H1 (cell line): ENCODE data around the gene FARS2. TPM values are rescaled to one million over a fixed set of nuclear protein-coding genes. Genes with fewer than 3 reads are reported as not detected.

Experiments used
- CTCF ChIA-PET: fragments of 300-600 bp; sonication (Branson Sonifier 250); formaldehyde crosslinking; loops from one replicate; lab custom pipeline; 2021; ENCODE audit not compliant: partially characterized antibody; lab: Charles Lee
- POLR2A ChIA-PET: fragments of 300-600 bp; sonication (Branson Sonifier 250); formaldehyde crosslinking; loops from one replicate; lab custom pipeline; 2021; ENCODE audit warnings: inconsistent platforms; ENCODE audit not compliant: partially characterized antibody; lab: Charles Lee
- DNase-seq, 2 experiments: peaks; one replicate each; pipeline versions ENCODE4 v3.0.0 to v3.0.0-alpha.2; 2010 to 2022; ENCODE audit warnings: low spot score in 2 of 2, low read depth in 1 of 2, mixed read lengths in 1 of 2
- FAIRE-seq: peaks from 2 replicates; lab custom pipeline; 2011; peaks lifted over from hg19 to GRCh38; lab: Jason Lieb, UNC
- H2AFZ ChIP-seq: 2 replicates; pipeline ENCODE4 v1.8.1; 2012; ENCODE audit warnings: low read length, inconsistent platforms
- H2AK5ac ChIP-seq: 2 replicates; pipeline ENCODE4 v1.6.1; 2013; ENCODE audit warnings: low read depth, low read length
- H2BK120ac ChIP-seq: replicated peaks from 2 replicates; pipeline ENCODE3; 2013; ENCODE audit warnings: low read depth, low read length, inconsistent platforms
- H2BK12ac ChIP-seq: 2 replicates; pipeline ENCODE4 v1.6.1; 2013; ENCODE audit warnings: low read depth, low read length
- H2BK15ac ChIP-seq: 2 replicates; pipeline ENCODE4 v1.6.1; 2013; ENCODE audit warnings: low read length
- H2BK20ac ChIP-seq: 2 replicates; pipeline ENCODE4 v1.6.1; 2013; ENCODE audit warnings: low read length
- H2BK5ac ChIP-seq: 2 replicates; pipeline ENCODE4 v1.6.1; 2013; ENCODE audit warnings: low read depth, low read length
- H3K14ac ChIP-seq: 2 replicates; pipeline ENCODE4 v1.6.1; 2013; ENCODE audit warnings: inconsistent platforms; ENCODE audit not compliant: insufficient read length
- H3K18ac ChIP-seq: 2 replicates; pipeline ENCODE4 v1.6.1; 2013; ENCODE audit warnings: low read length; ENCODE audit errors: extremely low read depth
- H3K23ac ChIP-seq: 2 replicates; pipeline ENCODE4 v1.6.1; 2013; ENCODE audit warnings: inconsistent platforms; ENCODE audit not compliant: insufficient read length
- H3K23me2 ChIP-seq: 2 replicates; pipeline ENCODE4 v1.6.1; 2013; ENCODE audit warnings: low read depth, low read length
- H3K27ac ChIP-seq: 2 replicates; pipeline ENCODE4 v1.6.1; 2011; ENCODE audit warnings: low read depth, low read length, inconsistent platforms
- H3K27me3 ChIP-seq, 4 experiments: replicated peaks in 1 of 4; 1 replicate in 1 of 4; 2 replicates in 3 of 4; pipeline versions ENCODE4 v1.6.1 to v1.8.1; 2011 to 2013; ENCODE audit warnings: low read length in 3 of 4, mild to moderate bottlenecking in 3 of 4, inconsistent platforms in 2 of 4, mixed read lengths in 2 of 4, moderate library complexity in 1 of 4; ENCODE audit not compliant: control insufficient read depth in 3 of 4, insufficient read depth in 3 of 4; ENCODE audit errors: extremely low read depth in 1 of 4
- H3K36me3 ChIP-seq, 4 experiments: 2 replicates each; pipeline versions ENCODE4 v1.6.1 to v1.8.1; 2011 to 2013; ENCODE audit warnings: mild to moderate bottlenecking in 4 of 4, low read length in 3 of 4, moderate library complexity in 2 of 4, control low read depth in 1 of 4, inconsistent platforms in 1 of 4; ENCODE audit not compliant: insufficient read depth in 4 of 4, control insufficient read depth in 2 of 4
- H3K4ac ChIP-seq: replicated peaks from 2 replicates; pipeline ENCODE3; 2013; ENCODE audit warnings: low read length, low read depth, mixed read lengths, inconsistent platforms; ENCODE audit not compliant: insufficient read length
- H3K4me1 ChIP-seq, 4 experiments: replicated peaks in 1 of 4; 1 replicate in 1 of 4; 2 replicates in 3 of 4; pipeline versions ENCODE4 v1.6.1 to v1.8.1; 2011 to 2013; ENCODE audit warnings: low read length in 3 of 4, inconsistent platforms in 2 of 4, mixed read lengths in 1 of 4; ENCODE audit not compliant: insufficient read depth in 4 of 4, control insufficient read depth in 3 of 4
- H3K4me2 ChIP-seq, 2 experiments: 2 replicates each; pipeline versions ENCODE4 v1.6.1 to v1.8.1; 2011 to 2013; ENCODE audit warnings: low read depth in 2 of 2, low read length in 2 of 2, control low read depth in 1 of 2, inconsistent platforms in 1 of 2, mild to moderate bottlenecking in 1 of 2; ENCODE audit not compliant: insufficient read depth in 1 of 2
- H3K4me3 ChIP-seq, 4 experiments: fragments of 200-600, 300-600 bp in 1 of 4; sonication (generic), shearing (Covaris generic), sonication (Bioruptor Twin) in 1 of 4; 2 replicates each; pipeline versions ENCODE4 v1.5.1 to v1.8.1; 2011 to 2016; ENCODE audit warnings: low read length in 4 of 4, low read depth in 3 of 4, control low read depth in 2 of 4, inconsistent platforms in 2 of 4, mild to moderate bottlenecking in 2 of 4, mixed read lengths in 1 of 4, moderate library complexity in 1 of 4; ENCODE audit not compliant: insufficient read depth in 2 of 4; ENCODE audit errors: extremely low read depth in 1 of 4
- H3K56ac ChIP-seq: replicated peaks from 2 replicates; pipeline ENCODE3; 2013; ENCODE audit warnings: low read depth, mild to moderate bottlenecking, mixed read lengths, low read length, inconsistent platforms; ENCODE audit not compliant: insufficient read length
- H3K79me1 ChIP-seq: 2 replicates; pipeline ENCODE4 v1.6.1; 2013; ENCODE audit warnings: low read depth, low read length, control low read depth
- H3K79me2 ChIP-seq, 2 experiments: 2 replicates each; pipeline versions ENCODE4 v1.6.1 to v1.8.1; 2012 to 2013; ENCODE audit warnings: low read length in 2 of 2, mild to moderate bottlenecking in 2 of 2, inconsistent platforms in 1 of 2; ENCODE audit not compliant: insufficient read depth in 2 of 2, control insufficient read depth in 1 of 2
- H3K9ac ChIP-seq, 4 experiments: replicated peaks in 1 of 4; 1 replicate in 1 of 4; 2 replicates in 3 of 4; pipeline versions ENCODE4 v1.6.1 to v1.8.1; 2011 to 2013; ENCODE audit warnings: low read depth in 3 of 4, low read length in 3 of 4, control low read depth in 2 of 4, mild to moderate bottlenecking in 2 of 4, moderate library complexity in 2 of 4, inconsistent platforms in 1 of 4; ENCODE audit errors: extremely low read depth in 1 of 4
- H3K9me3 ChIP-seq, 2 experiments: 2 replicates each; pipeline versions ENCODE4 v1.6.1 to v1.8.1; 2012 to 2013; ENCODE audit warnings: mild to moderate bottlenecking in 2 of 2, moderate library complexity in 2 of 2, control low read depth in 1 of 2, inconsistent platforms in 1 of 2, low read depth in 1 of 2, low read length in 1 of 2, mixed read lengths in 1 of 2; ENCODE audit not compliant: insufficient read depth in 2 of 2
- H4K20me1 ChIP-seq, 2 experiments: replicated peaks in 1 of 2; 2 replicates each; pipeline versions ENCODE3 to v1.8.1; 2011 to 2013; ENCODE audit warnings: inconsistent platforms in 2 of 2, low read length in 2 of 2, mild to moderate bottlenecking in 1 of 2; ENCODE audit not compliant: insufficient read depth in 2 of 2, control insufficient read depth in 1 of 2
- H4K5ac ChIP-seq: 2 replicates; pipeline ENCODE4 v1.6.1; 2013; ENCODE audit warnings: low read length, low read depth, mixed read lengths, inconsistent platforms; ENCODE audit not compliant: insufficient read length
- H4K8ac ChIP-seq: 2 replicates; pipeline ENCODE4 v1.8.0; 2013; ENCODE audit warnings: mild to moderate bottlenecking, moderate library complexity, low read length, inconsistent platforms; ENCODE audit not compliant: insufficient read depth; ENCODE audit errors: extremely low read depth
- H4K91ac ChIP-seq: replicated peaks from 2 replicates; pipeline ENCODE3; 2013; ENCODE audit warnings: low read length, mixed read lengths, inconsistent platforms; ENCODE audit not compliant: insufficient read length
- ATF2 ChIP-seq: IDR thresholded peaks from 2 replicates; pipeline ENCODE4 v1.6.1; 2012; ENCODE audit warnings: low read length, inconsistent platforms
- E2F6 ChIP-seq: IDR thresholded peaks from 2 replicates; pipeline ENCODE4 v1.6.1; 2012; ENCODE audit warnings: inconsistent platforms
- KDM4A ChIP-seq: IDR thresholded peaks from one replicate; pipeline ENCODE4 v1.7.1; 2012; ENCODE audit warnings: low read depth, mild to moderate bottlenecking, moderate library complexity, low read length, inconsistent platforms; ENCODE audit not compliant: severe bottlenecking
- WGBS, 2 experiments: shearing (Covaris generic) in 1 of 2; methylation state at CpG; one replicate each; pipeline versions ENCODE4 v1.1.6 to v1.1.7; 2013 to 2015; ENCODE audit warnings: low lambda C conversion rate in 2 of 2, mixed read lengths in 2 of 2, inconsistent platforms in 1 of 2, low coverage in 1 of 2, missing lambda C conversion rate in 1 of 2; ENCODE audit not compliant: insufficient replicate concordance in 2 of 2, insufficient coverage in 1 of 2, insufficient read length in 1 of 2; ENCODE audit errors: extremely low coverage in 1 of 2, missing lambda C conversion rate in 1 of 2; 5-methylcytosine and 5-hydroxymethylcytosine counted together
- polyA plus RNA-seq, 7 experiments: library from polyadenylated mRNA; depleted of rRNA in 3 of 7; stranded (reverse) in 5 of 7; unstranded in 2 of 7; fragments of >200 nt in 5 of 7; fragments of 200-250 nt in 2 of 7; gene quantifications; 1 replicate in 5 of 7; 2 replicates in 1 of 7; 4 replicates in 1 of 7; pipeline versions ENCODE4 v1.2.1 to v1.2.3, GENCODE V29; 2011 to 2013; ENCODE audit warnings: missing spikeins in 2 of 7, mixed read lengths in 2 of 7
- total RNA-seq: library from RNA; stranded (reverse); fragmentation: NEBNext Ultra II Directional; extraction: Animal tissue kit (Norgen Biotek cat#: 25700); gene quantifications from 2 replicates; pipeline ENCODE4 v1.2.1, GENCODE V29; 2021

Gene FARS2
- total and polyA plus RNA-seq, 2 of the 8 experiments (the other 6 are each of a cell fraction or from before 2014, with no cell fraction given): 11.7 to 14.4 TPM

GRCh38 chr6:5785249-5785648 lies 523.9 kb downstream of the FARS2 start:
- no peak overlapping the region for H2BK12ac ChIP-seq
- no peaks in the 10 kb centered on the region for H3K27me3 ChIP-seq
- no peak overlapping the region for H4K5ac ChIP-seq
- H3K79me1 ChIP-seq: no peaks in the 10 kb centered on the region
- no peak overlapping the region for H3K18ac ChIP-seq
- H3K79me2 ChIP-seq: no peaks in the 10 kb centered on the region
- FAIRE-seq: no peak
- no peak overlapping the region for H3K4me3 ChIP-seq
- no peak overlapping the region for H3K27ac ChIP-seq
- no peak overlapping the region for H3K4ac ChIP-seq
- H2BK120ac ChIP-seq: no peak overlapping the region
- H2AK5ac ChIP-seq: no peak overlapping the region
- H3K9ac ChIP-seq: no peak overlapping the region
- no peak overlapping the region for H2BK20ac ChIP-seq
- H2AFZ ChIP-seq: no peak overlapping the region
- no peak overlapping the region for H4K91ac ChIP-seq
- TF ChIP-seq ATF2: no peak
- TF ChIP-seq KDM4A: no peak
- no peak for TF ChIP-seq E2F6
- 87% methylated on average over 8 of the region's 8 CpGs; no CpG with 5 or more reads in 1 of the 2 experiments for WGBS, 2 experiments
- no peak for DNase-seq
- ChIA-PET POLR2A (no interaction called here), CTCF (interaction anchor here (1.7 kb wide), 1 partner anchor 40 kb away, joined by 4 read pairs; no protein-coding TSS in a partner anchor)
- no peak overlapping the region for H2BK5ac ChIP-seq
- H4K20me1 ChIP-seq: no peaks in the 10 kb centered on the region
- no peaks in the 10 kb centered on the region for H3K9me3 ChIP-seq
- H3K56ac ChIP-seq: no peak overlapping the region
- H3K23me2 ChIP-seq: no peaks in the 10 kb centered on the region
- H4K8ac ChIP-seq: peak overlapping the region; percentile 41; the same call in 1 of the 2 replicates
- no peak overlapping the region for H3K23ac ChIP-seq
- H3K4me2 ChIP-seq: no peak overlapping the region
- no peaks in the 10 kb centered on the region for H3K36me3 ChIP-seq
- H2BK15ac ChIP-seq: no peak overlapping the region
- no peak overlapping the region for H3K14ac ChIP-seq
- peaks cover 1 to 11% (median 5%) of the 10 kb centered on the region in 4 experiments; a peak in 5 of 7 replicates for H3K4me1 ChIP-seq
